CD4-positive, alpha-beta T cell treated with Interleukin-12 subunit alpha and Interleukin-12 subunit beta, for 1 hour (primary cell): ENCODE results near the gene RHOBTB1.
"Not testable (repeated sequence)": the region's sequence is repeated elsewhere in the genome, so short reads cannot be mapped to it uniquely, and the experiment has no call there.

Experiments
- DNase-seq: peaks from one replicate; pipeline ENCODE4 v3.0.0-alpha.2; 2020

RHOBTB1 gene

DNA sequence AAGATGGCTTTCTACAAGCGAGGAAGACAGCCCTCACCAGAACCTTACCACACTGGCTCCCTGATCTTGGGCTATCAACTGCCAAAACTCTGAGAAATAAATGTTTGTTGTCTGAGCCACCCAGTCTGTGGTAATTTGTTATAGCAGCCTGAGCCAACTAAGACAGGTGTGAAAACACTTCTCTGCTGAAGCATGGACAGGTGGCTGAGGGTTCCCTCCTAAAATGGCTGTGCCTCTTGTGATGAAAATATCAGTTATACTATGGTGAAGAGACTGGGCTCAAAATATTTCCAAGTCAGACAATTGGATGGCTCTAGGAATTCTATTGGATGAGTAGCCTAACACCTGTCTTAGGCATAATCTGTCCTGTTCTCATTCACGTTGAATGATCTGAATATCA lies 87.6 kb downstream of the RHOBTB1 start:
- no peak for DNase-seq

DNA sequence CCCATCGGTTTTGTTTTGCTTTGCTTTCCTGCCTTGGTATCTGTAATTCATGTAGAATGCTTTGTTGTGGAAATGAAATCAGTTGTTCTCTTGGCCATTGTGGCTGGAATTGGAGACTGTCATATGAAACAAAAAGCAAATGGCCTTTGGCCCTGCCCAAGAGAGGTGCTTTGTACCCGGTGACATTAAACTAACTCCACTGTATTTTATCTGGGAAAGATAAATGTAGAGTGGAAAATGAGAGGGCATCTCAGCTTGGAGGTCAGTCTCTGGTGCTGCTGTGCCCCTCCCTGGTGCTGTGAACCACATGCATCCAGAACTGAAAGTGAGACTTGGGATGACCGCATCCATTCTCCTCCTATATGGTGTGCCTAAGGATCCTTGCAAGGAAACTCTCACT lies 90.3 kb downstream of the RHOBTB1 start:
- DNase-seq, result no peak

DNA sequence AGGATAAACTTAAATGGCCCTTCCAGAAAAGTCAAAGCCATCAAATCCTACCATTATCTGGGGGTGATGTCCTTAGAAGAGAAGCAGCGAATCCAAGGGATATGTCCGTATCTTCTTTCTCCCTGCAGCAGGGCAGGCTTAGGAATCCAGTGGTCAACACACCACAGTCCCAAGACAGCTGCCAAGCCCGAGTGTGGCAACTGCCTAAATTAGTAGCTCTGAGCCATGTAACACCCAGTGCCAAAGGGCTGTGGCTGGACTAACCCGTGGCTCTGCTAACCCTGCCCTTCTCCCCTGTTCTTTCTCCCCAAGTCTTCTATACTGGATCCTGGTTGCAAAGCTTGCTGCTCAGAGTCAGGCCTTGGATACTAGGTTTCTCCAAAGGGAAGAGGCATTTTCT lies 90.9 kb downstream of the RHOBTB1 start:
- DNase-seq, result no peak

DNA sequence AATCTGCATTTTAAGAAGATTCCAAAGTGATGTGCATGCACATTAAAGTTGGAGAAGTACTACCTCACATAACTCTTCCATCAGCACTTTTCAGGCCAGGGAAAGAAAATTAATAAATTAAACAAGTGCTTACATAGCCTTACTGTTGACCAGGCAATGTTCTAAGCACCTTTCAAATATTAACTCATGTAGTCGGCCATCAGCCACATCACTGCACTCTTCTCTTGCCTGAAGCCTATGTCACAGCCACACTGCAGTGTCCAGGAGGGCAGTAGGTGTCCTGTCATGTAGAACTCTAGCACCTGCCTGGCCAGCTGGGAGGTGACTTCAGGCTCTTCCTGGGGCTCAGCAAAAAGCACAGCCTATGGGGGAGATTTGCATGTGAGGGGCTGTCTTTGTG lies 94.2 kb downstream of the RHOBTB1 start:
- no peak for DNase-seq

DNA sequence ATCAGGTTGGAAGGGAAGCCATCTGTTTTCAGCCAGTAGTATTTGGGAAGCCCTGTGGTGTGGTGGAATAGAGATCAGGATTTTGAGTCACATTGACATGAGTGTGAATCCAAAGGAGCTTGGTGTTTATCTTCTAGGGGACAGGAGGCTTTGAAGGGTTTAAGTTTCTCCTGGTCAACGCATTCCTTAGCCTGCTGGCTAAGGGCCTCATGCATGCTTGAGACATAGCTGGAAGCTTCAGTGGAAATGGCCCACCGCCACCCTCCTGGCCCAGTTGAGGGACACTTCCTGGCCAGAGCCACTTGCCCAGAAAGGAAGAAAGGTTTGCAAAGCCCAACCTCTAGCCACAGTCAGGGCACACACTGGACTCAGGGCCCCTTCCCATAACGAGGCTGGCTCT lies 94.8 kb downstream of the RHOBTB1 start:
- DNase-seq, result no peak

DNA sequence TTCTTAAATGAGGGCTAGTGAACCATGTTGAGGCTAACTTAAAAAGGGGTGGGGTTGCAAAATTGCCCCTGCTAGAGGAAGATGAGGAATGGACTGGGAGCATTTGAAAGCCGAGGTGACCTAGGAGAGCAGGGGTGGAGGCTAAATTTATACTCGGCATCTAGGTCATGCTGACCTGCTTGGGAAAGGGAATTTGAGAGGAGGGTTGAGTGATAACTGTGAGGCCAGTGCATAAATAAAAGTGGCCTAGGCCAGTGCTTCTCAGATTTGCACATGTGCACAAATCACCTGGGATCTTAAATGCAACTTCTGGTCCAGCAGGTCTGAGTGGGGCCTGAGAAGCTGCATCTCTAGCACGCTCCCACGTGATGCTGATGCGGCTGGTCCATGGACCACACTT lies 95.3 kb downstream of the RHOBTB1 start:
- DNase-seq, result no peak

DNA sequence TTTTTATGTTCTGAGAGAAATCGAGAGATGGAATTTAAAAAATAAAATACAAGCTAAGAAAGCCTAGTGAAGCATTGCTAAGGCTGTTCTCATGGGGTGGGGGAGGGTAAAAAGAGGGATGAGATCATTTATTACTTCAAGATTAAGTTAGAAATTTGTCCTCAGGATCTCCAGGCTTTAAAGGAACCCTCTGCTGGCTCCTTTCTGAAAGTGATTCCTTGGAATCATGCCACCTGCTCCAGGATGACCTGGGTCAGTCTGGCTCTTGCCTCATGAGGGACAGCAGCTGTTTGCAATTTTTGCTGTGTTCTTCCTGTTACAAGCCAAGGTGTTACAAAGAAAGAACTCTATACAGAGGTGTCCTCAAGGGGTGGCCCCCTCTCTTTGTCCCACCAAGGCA lies 95.9 kb downstream of the RHOBTB1 start:
- DNase-seq, result no peak

DNA sequence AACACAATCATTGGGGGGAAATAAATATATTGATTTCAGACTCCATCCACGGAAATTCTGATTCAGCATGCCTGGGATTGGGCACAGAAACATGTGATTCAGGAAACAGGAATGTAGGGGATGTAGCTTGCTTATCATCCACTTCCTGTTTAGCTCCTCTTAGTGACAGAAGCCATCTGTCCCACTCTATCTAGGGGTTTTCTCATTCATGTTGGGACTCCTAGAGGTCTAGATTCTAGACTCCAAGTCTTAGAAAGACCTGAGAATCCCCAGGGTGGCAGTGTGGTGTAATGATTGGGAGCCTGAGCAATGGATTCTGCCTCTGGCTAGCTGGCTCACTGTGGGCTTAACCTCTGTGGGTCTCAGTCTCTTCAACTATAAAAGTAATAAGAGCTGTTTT lies 97.8 kb downstream of the RHOBTB1 start:
- no peak for DNase-seq

DNA sequence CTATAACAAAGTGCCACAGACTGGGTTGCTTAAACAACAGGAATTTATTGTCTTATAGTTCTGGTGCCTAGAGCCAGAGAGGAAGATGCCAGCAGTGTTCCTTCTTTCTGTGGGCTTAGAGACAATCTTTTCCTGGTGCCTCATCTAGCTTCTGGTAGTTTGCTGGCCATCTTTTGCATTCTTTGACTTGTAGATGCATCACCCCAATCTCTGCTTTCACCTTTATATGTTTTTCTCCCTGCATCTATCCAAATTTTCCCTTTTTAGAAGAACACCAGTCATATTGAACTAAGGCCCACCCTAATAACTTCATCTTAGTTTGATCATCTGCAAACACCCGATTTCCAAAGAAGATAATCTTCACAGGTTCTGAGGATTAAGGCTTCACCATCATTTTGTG lies 98.9 kb downstream of the RHOBTB1 start:
- DNase-seq, result no peak

DNA sequence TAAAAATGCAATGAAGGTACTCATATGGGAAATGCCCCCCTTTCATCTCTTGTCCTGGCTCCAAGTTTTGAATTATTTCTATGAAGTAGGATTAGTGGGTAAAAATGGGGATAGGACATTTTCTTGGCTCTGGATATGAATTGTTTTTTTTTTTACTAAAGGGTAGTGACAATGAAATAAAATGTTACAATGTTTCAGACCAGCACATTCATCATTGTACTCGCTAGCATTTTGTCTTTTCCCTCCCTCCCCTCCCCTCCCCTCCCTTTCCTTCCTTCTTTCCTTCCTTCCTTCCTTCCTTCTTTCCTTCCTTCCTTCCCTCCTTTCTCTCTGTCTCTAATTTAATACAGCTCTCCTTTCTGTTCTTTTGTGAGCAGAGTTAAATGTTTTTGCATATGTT lies 101.3 kb downstream of the RHOBTB1 start:
- no peak for DNase-seq

DNA sequence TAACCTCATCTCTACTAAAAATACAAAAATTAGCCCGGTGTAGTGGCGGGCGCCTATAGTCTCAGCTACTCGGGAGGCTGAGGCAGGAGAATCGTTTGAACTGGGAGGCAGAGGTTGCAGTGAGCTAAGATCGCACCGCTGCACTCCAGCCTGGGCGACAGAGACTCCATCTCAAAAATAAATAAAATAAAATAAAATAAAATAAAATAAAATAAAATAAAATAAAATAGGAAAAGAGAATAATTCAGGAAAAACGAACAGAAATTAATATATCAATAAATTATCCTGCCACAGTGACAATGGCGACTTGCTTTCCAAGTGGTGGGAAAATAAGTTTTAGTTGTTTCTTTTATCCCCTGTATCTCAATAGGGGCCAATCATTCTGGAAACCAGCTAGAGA lies 102.8 kb downstream of the RHOBTB1 start:
- not testable (repeated sequence) for DNase-seq

DNA sequence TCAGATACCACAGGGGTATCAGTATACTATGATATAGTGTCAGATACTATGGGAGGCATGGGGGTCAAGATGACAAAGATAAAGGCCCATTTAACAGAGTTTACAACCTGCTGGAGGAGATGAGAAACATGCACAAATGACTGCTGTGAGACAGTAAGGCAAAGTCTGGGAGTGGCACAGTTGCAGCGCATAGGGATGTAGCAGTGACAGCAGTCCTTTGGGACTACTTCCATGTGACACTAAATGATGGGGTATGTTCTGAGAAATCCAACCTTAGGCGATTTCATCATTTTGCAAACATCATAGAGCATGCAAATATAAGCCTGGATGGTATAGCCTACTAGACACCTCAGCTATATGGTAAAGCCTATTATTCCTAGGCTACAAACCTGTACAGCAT lies 108.9 kb downstream of the RHOBTB1 start:
- DNase-seq, result no peak

DNA sequence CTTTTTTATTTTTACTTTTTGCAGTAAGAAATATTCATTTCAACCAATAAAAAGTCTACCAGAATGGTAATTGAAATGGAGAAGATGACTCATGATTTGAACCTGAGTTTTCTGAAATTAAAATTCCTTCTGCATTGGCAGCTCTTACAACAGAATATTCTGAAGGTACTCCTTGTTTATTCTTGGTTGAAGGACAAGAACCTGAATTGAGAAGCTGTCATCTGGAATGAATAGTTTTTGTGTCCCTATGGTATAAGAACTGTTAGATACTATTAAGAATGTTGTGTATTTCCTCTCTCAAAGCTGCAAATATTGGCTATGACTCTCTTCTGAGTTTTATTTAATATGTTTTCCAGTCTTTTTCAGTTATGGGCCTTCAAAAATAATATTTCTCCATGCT lies 109.6 kb downstream of the RHOBTB1 start:
- no peak for DNase-seq

DNA sequence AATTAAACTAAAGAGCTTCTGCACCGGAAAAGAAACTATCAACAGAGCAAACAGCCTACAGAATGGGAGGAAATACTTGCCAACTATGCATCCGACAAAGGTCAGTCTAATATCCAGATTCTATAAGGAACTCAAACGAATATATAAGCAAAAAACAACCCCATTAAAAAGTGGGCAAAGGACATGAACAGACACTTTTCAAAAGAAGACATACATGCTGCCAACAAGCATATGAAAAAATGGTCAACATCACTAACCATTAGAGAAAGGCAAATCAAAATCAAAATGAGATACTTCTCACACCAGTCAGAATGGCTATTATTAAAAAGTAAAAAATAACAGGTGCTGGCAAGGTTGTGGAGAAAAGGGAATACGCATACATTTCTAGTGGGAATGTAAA lies 111.8 kb downstream of the RHOBTB1 start:
- DNase-seq, result not testable (repeated sequence)

DNA sequence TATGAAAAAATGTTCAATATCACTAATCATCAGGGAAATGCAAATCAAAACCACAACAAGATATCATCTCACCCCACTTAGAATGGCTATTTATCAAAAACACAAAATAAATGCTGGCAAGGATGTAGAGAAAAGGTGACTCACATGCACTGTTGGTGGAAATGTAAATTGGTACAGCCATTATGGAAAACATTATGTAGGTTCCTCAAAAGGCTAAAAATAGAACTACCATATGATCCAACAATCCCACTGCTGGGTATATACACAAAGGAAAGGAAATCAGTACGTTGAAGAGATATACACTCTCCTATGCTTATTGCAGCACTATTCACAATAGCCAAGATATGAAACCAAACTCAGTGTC lies 115.5 kb downstream of the RHOBTB1 start:
- no peak for DNase-seq

DNA sequence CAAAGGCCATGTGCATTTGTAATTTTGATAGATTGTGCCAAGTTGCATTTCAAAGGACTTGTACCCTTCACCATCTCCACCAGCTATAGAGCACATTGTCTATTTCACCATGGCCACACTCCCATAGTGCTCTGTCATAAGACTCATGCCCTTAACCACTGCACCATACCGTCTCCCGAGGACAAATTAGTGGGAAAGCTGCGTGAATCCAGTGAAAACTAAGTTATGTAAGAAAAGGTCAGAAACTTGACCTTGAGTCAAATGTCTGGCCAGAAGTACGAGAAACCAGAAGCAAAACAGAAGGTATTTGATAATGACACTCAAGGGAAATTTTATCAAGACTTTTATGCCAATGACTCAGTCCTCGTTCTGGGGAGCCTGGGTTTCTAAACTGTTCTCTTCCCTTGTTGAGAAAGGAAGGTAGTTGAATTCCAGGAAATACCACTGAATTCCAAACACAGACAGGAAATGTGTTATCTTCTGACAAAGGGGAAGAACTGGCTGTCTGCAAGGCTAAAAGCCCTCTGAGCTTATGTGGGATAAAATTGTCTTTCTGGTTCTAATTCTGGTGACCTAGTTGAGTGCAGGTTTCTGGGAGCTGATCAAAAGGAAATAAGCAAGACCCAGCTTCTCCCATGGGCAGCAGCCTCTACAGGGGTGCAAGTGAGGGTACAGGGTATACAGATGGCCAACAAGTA lies 116.0 kb downstream of the RHOBTB1 start:
- no peak for DNase-seq

DNA sequence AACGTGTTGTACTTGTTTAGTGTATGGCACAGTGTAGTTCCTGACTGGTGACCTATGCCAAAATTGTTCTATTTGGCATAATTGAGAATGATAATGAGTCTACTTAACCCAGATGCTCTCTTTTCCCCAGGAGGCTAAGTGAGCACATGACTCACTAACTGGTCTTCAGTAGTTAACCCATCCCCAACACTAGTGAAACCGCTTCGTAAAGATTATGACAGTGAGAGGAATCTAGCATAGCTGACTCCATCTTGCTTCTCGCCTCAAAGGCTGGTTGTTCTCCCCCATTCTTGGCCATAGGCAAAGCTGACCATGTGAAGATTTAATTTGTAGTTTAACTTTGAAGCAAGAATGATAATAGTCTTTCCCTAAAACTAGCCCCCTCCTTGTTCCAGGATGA lies 118.5 kb downstream of the RHOBTB1 start:
- no peak for DNase-seq

DNA sequence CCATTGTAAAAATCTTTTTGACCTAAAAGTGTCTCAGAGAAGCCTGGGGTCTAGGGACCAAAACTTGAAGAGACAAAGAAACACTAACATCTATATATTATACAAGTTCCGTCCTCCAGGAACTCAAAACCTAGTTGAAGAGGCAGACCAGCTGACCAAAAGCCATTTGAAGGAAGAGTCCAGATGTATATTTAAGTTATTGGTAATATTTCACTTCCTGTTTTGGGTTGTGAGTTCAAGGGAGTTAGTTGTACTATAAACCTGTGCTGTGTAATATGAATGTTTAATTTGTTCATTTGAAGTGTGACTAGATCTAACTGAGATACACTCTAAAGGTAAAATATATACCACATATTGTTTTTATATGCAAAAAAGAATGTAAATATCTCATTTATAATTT lies 120.7 kb downstream of the RHOBTB1 start:
- DNase-seq, result no peak

DNA sequence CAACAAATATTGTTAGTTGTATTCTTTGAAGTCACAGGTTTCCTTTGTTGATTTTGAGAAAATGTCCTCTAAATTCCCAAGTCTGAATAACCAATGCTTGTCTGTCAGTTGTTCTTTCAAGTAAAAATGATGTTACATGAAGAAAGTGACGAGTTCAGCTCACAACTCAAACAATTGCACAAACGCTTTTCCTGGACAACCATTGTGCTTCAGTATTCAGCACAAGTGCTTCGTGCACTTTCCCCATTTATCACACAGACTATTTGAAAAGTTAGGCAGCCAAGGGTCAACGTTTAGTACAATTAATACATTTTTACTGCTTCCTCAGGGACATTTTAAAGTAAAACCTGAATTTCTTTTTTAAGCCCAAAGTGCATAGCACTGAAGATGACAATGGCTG lies 121.2 kb downstream of the RHOBTB1 start:
- no peak for DNase-seq

DNA sequence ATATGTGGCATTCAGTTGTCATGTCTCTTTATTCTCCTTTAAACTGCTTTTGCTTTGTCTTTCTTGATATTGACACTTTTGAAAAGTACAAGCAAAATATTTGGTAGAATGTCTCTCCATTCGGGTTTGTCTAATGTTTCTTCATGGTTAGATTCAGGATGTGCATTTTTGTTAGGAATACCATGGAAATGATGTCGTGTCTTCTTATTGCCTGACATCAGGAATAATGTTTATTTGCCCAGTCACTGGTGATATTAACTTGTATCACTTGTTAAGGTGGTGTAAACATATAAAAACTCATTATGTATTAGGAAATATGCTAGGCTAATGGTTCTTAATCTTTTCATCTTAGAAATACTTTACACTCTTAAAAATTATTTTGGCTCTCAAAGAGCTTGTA lies 122.3 kb downstream of the RHOBTB1 start:
- no peak for DNase-seq

DNA sequence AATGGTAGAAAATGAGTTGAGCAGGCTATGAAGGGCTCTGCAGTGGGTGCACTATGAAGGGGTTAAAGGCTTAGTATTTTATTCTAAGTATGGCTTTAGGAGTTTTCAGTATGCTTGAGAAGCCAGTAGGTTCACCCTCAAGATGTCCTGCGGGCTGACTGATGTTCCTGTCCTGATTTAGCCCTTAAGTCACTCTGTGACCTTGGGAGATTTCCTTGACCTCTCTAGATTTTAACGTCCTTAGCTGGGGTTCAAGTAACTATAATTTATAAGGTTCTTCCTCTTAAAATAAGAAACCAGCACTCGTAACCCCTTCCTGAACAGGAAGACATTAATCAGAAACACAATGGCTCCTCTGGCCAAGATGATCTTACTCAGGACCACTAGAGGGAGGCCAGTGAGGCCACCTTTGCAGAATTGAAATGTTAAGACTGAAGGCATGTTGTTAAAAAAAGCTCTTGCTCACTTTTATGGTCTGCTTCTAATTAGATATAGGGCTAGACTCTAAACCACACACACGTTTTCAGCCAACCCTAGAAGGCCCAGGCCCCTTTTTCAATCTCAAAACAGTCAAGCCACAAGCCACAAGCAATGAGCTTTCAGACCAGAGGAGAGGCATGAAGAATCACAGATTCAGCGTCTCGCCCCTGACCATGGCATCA lies 123.8 kb downstream of the RHOBTB1 start:
- no peak for DNase-seq
